Stimulated activated CD8-positive, alpha-beta memory T cell treated with anti-CD3 and anti-CD28 coated beads, Interleukin-15, amount 100 ng/mL, for 48 hours (primary cell): ENCODE measurements around the gene TMEM255B.
"Not testable (repeated sequence)": the region's sequence is repeated elsewhere in the genome, so short reads cannot be mapped to it uniquely, and the experiment has no call there.

Experiments
- DNase-seq, 2 donors: peaks; one replicate each; pipeline ENCODE4 v3.0.0-alpha.2; 2020; ENCODE audit warnings: low read depth in 2 of 2

The TMEM255B gene

DNA sequence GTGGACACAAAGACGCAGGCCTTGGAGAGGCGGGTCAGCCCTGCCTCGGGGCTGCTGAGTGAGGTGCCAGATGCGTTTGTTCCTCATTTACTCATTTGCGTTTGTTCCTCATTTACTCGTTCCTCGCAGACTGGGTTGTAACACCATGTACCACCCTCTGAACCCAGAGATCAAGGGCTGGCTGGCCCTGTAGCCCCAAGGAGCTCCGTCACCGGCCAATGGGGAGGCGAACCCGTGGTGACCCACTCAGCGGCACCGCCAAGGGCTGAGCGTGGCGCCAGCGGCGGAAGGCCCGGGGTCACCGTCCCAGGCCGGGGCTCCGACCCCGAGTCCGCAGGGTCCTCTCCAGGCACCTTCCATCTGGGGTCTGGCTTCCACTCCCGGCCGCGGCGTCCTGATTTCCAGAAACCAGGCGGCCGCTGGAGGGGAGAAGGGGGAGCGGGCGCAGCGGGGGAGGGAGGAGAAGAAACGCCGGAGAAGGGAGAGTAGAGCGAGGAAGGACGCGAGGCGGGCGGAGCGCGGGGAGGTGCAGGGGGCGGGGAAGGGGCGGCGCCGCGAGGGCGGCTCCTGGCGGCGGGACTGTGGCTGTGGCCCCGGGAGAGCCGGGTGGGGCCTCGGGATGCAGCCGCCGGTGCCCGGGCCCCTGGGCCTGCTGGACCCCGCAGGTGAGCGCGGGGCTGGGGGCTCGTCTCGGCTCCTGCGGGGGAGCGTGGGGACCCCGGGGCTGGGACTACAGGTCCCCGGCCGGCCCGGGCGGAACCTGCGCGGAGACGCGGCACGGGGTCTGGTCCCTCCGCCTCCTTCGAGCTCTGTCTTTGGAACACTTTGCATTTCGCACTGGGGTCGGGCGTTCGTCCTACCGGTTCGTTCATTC, at the start of gene TMEM255B:
TSS of gene TMEM255B (plus strand) at position 576 of the 874 bp plus-strand sequence. CDS start at position 620, 44 bp downstream.
- DNase-seq: peak; percentile 53 to 59

DNA sequence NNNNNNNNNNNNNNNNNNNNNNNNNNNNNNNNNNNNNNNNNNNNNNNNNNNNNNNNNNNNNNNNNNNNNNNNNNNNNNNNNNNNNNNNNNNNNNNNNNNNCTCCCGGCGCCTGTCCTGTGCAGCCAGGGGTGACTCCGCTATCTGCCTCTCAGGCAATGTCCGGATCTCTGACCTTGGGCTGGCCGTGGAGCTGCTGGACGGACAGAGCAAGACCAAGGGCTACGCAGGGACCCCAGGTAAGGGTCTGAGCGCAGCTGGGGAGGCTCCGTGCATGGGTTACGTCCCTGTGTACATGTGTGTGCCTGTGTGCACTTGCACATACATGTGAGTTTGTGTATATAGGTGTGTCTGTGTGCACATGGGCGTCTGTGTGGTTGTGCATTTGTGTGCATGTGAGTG, 36.1 kb upstream of the TMEM255B start:
- DNase-seq: no peak

DNA sequence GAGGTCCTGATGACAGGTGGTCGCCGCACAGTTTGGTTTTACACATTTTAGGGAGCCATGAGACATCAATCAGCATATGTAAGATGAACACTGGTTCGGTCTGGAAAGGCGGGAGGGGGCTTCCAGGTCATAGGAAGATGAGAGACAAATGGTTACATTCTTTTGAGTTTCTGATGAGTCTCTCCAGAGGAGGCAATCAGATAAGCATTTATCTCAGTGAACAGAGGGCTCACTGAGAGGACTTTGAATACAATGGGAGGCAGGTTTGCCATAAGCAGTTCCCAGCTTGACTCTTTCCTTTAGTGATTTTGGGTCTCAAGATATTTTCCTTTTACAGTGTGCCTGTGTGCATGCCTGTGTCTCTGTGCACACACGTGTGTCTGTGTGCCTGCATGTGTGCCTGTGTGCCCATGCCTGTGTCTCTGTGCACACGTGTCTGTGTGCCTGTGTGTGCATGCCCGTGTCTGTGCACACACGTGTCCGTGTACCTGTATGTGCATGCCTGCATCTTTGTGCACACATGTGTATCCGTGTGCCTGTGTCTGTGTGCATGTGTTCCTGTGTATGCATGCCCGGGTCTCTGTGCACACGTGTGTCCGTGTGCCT, 35.5 kb upstream of the TMEM255B start:
- DNase-seq: no peak

DNA sequence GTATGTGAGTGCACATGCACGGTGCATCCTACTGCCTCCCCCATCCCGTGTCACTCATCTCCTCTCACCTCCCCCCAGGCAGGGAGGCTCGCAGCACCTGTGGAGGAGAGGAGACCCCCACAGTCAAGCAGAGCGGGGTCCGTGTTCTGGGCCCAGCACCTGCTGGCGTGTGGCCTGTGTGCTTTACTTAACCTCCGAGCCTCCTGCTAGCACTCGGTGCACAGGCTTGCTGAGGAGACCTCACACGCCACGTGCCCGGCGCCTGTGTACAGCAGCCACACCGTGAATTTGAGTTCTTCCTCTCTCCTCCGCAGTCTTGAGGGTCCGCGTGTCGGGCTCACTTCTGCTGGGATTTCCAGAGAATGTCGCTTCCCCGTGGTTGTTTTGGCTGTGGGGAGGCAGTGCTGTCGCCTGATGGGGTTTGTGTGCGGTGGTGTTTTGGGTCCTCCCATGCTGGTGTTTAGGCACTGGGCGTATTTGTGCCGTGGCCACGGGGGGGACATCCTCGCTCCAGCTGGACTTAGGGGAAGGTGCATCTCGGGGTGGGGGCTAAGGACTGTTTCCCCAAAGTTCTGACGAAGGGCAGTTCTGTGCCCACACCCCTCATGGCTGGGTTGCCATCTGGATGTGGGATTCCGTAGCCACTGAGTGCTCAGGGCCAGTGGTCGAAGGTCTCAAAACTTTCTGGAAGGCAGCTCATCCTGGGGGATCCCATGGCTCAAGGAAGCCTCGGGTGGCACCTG, 34.8 kb upstream of the TMEM255B start:
- no peak for DNase-seq

DNA sequence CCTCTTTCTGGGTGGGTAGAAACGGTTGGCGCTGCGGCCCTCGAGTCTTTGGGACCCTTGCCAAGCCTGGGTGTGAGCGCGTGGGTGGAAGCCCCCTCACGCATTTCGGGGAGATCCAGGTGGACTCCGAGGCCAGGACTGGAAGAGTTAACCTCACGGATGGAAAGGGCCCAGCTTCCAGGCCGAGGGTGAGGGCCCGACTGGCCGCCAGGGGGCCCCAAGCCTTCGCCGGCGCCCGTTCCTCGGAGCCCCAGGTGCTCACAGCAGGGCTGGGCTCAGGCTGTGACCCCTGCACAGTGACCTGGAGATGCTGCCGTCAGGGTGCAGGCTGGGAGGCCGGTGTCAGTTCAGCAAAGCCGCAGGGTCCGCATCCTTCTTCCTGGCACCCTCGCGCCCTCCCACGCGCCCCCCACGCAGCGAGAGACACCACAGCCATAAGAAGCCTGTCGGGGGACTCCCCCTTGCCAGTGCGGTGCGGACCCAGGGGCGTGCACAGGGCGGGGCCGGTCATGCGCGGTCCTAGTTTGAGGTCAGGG, 34.2 kb upstream of the TMEM255B start:
- peak; percentile 70 to 76 for DNase-seq

DNA sequence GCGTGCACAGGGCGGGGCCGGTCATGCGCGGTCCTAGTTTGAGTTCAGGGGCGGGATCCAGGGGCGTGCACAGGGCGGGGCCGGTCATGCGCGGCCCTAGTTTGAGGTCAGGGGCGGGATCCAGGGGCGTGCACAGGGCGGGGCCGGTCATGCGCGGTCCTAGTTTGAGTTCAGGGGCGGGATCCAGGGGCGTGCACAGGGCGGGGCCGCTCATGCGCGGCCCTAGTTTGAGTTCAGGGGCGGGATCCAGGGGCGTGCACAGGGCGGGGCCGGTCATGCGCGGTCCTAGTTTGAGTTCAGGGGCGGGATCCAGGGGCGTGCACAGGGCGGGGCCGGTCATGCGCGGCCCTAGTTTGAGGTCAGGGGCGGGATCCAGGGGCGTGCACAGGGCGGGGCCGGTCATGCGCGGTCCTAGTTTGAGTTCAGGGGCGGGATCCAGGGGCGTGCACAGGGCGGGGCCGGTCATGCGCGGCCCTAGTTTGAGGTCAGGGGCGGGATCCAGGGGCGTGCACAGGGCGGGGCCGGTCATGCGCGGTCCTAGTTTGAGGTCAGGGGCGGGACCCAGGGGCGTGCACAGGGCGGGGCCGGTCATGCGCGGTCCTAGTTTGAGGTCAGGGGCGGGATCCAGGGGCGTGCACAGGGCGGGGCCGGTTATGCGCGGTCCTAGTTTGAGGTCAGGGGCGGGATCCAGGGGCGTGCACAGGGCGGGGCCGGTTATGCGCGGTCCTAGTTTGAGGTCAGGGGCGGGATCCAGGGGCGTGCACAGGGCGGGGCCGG, 33.5 kb upstream of the TMEM255B start:
- peak; percentile 27 to 42 for DNase-seq

DNA sequence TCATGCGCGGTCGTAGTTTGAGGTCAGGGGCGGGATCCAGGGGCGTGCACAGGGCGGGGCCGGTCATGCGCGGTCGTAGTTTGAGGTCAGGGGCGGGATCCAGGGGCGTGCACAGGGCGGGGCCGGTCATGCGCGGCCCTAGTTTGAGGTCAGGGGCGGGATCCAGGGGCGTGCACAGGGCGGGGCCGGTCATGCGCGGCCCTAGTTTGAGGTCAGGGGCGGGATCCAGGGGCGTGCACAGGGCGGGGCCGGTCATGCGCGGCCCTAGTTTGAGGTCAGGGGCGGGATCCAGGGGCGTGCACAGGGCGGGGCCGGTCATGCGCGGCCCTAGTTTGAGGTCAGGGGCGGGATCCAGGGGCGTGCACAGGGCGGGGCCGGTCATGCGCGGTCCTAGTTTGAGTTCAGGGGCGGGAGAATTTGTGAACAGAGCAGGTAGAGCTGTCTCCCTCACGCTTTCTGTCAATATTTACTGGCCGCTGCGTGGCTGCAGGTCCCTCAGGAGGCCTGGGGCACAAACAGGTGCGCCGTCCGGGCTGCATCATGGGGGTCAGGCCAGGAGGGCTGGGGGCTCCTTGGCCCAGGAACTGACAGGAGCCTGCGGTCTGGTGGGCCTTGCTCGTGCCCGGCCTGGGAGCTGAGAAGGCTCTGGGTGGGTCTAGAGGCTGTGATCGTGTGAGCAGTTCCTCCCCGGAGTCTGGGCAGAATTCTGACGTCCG, 32.8 kb upstream of the TMEM255B start:
- not testable (repeated sequence) for DNase-seq

DNA sequence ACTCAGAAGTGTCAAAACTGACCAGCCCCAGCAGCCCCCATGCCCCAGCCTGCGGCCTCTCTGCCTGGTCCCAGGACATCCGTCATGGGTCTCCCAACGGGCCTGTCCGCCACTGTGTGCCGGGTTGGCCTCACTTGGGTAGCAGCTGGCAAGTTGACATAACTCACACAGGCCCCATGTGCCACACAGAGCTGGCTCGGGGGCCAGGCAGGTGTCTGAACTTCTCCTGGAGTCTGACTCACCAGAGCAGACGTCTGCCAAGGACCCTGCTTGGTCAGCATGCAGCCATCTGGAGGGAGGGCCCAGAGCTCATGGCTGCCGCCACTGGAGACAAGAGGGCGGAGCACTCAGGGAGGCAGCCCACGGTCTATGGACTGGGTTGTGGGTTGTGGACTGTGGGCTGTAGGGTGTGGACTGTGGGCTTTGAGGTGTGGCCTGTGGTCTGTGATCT, 32.0 kb upstream of the TMEM255B start:
- no peak for DNase-seq

DNA sequence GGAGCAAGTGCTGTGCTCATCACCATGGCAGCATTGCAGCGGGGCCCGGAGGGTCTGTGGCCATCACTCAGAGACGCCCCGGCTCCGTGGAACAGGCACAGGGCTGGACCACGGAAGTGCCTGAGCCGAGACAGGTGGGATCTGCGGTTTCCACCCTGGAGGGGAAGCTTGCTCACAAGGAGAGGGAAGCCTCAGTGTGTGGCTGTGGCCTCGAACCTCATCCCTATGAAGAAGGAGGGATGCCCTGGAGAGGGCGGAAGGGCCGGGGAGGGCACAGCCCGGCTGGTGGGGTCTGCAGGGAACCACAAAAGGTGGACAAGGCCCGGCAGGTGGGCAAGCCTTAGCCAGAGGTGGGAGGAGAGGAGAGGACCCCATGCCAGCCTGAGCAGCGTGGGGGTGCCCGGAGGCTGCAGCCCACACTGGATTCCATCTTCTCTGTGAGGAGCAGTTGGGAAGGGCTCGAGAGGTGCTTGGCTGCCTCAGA, 30.4 kb upstream of the TMEM255B start:
- no peak for DNase-seq

DNA sequence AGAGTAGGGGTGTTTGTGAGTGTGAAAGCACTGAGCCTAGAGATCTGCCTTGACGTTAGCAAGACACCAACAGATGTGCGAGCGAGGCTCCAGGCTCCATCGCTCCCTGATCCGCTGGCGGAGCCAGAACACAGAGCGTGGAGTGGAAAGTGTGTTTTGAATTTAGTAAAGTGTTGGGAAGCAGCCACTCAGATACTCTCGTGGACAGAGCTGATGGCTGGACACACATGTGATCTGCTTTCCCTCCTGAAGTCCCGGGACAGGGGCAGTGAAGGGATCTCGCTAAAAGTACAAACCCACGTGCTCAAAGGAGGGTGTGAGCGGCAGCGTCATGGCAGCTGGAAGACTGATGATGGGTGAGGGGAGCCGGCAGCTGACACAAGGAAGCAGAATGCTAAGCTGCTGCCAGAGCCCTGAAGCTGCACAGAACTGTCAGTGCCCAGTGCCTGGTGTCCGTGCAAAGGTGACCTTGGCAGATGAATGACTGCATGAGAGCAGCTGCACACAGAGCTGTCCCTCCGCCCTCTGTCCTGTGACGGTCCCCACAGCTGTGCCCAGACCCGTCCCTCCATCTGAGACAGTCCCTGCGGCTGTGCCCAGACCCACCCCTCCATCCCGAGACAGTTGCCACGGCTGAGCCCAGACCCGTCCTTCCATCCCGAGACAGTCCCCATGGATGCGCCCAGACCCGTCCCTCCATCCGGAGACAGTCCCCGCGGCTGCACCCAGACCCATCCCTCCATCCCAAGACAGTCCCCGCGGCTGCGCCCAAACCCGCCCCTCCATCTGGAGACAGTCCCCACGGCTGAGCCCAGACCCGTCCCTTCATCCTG, 29.6 kb upstream of the TMEM255B start:
- no peak for DNase-seq

DNA sequence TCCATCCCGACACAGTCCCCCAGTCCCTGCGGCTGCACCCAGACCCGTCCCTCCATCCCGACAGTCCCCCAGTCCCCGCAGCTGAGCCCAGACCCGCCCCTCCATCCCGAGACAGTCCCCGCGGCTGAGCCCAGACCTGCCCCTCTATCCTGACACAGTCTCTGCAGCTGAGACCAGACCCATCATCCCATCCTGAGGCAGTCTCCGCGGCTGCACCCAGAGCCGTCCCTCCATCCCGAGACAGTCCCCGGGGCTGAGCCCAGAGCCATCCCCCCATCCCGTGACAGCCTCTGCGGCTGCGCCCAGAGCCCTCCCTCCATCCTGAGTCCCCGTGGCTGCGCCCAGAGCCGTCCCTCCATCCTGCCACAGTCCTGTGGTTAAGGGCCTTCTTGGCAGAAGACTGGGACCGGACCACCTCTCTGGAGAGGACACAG, 28.8 kb upstream of the TMEM255B start:
- no peak for DNase-seq

DNA sequence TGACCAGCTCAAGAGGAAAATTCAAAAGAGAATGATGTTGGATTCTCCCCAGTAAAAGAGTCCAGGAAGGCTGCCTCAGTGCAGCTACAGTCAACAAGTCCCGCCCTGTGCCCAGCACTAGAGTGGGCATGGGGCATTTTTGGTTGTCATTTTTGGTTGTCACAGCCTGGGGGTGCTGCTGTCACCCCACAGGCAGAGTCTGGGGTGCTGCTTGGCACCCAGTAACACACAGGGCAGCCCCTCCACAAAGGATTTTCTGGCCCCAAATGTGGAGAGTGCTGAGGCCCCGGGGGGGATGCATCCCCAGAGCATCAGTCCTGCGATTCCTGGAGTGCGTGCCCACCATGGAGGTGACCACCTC, 28.2 kb upstream of the TMEM255B start:
- no peak for DNase-seq

DNA sequence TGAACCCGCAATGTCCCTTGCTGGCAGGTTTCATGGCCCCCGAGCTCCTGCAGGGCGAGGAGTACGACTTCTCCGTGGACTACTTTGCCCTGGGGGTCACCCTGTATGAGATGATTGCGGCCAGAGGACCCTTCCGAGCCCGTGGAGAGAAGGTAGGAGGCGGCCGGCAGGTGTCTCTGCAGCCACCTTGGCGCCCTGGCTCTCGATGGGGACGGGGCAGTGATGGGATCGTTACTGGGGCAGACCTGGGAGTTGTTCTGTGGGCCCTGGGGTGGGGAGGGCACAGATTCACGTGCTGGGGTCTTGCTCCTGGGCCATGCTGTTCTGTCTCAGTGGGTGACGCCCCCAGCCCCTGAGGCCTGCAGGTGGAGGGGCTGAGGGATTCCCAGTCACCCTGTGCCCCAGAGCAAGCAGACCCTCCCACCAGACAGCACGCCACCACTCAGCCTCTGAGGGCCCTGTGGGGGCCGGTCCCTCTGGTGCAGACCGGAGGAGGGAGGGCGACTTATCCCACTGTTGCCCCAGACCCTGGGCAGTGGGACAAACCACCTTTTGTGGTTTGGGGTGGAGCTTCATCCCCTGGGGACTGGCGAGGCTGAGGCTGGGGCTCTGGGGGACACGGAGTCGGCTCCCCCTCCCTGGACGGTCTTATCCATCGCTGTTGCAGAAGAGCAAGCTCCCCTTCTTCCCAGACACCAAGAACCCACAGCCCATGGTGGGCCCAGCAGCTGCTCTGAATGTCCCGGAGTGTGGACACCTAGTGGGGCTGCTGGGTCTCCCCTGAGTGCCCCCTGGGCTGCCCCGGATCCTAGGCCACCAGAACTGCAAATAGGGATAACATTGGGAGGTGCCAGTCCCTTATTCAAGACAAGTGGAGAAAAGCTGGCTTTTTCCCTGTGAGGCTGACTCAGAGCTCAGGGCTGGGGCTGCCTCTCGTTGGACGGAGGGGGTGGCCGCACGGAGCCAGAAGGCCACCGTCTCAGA, 27.5 kb upstream of the TMEM255B start:
- no peak for DNase-seq

DNA sequence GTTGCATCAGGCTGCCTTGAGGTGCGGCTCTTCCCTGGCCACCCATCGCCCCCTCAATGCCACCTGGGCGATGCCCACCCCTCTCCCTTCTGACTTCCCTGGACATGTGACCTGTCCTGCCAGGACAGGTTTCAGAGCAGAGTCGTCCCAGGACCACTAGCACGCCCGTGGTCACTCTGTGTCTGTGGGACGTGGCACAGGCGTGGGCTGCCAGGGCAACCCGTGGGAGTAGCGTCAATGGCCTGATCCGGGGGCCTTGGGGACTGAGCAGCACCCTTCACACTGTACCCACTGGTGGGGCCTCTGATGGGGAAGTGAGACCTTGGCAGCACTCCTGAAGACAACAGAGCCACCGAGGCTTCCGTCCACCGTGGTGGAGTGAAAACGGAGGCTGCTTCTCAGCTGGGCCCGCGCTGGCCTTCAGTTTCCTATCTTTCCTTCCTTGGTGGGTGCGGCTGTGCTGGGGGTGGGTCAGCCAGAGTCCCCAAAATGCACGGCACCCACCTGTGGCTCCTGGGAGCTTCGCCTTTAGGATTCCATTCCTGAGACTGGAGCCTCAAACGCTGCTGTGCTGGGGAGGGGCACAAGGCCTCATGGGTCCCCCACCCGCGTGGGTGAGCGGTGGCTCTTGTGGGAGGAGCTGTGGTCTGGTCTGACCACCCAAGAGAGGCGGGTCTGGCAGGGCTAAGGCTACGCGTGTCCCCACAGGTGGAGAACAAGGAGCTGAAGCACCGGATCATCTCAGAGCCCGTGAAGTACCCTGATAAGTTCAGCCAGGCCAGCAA, 26.7 kb upstream of the TMEM255B start:
- DNase-seq: no peak

DNA sequence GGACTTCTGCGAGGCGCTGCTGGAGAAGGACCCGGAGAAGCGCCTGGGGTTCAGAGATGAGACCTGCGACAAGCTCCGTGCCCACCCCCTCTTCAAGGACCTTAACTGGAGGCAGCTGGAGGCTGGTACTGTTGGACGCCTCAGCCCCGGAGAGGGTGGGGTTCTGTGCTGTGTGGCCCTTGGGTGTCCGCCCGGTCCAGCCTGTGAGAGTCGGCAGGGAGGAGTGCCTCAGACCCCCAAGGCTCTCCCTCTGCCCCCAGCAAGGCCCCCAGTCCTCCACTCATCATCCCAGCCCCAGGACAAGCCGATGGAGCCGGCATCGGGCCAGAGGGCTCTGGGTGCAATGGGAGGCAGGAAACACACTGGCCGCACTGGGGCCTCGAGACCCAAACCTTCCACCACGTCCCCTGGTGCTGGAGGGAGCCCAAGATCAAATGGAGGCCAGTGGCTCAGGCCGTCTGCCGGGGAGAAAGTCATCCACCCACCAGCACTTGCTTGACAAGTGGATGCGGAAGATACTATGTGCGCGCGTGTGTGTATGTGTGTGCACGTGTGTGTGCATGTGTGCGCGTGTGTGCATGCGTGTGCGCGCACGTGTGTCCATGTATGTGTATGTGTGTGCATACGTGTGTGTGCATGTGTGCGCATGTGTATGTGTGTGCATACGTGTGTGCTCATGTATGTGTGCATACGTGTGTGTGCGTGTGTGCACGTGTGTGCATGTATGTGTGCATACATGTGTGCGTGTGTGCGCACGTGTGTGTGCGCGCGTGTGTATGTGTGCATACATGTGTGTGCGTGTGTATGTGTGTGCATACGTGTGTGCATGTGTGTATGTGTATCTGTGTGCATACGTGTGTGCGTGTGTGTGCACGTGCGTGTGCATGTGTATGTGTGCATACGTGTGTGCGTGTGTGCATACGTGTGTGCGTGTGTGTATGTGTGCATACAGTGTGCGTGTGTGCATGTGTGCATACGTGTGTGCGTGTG, 25.8 kb upstream of the TMEM255B start:
- DNase-seq: no peak

DNA sequence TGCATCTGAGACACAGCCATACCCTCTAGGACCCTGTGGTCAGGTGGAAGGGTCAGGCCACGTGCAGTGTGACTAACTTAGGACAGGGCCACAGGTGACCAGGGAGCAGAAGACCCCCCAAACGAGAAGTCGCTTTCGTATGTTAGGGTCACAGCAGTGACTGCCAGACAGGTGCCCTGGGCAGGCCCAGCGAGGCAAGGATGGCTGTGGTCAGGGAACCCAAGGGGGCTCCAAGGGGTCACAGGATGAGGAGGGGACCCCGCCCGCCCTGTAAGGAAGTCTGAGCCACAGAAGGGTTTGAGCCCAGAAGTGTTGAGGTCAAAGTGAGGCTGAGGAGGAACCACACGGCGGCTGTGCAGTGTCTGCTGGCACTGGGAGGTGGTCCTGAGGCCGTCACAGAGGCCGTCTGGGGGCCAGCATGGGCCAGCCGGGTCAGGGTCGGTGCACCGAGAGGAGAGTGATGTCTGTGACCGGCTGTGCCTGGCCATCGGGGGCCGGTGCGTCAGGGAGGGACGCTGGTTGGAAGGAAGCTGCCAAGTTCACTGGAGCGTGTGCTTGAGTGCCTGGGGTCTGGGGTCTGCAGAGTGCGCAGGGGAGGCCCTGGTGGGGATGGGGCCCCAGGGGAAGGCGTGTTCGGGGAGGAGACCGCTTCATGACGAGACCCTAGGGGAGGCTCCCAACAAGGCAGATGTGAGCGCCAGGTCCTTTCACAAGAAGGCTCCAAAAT, 24.8 kb upstream of the TMEM255B start:
- DNase-seq: no peak
